ENCODE results near the gene SPG7. TPM values are rescaled to one million over a fixed set of nuclear protein-coding genes. Genes with fewer than 3 reads are reported as not detected.
A peak's percentile ranks its signal among the peaks of the same experiment; 100 is the strongest.

Gene SPG7
- total RNA-seq, 2 experiments from 2014 or later = 73.9 to 77.9 TPM

DNA sequence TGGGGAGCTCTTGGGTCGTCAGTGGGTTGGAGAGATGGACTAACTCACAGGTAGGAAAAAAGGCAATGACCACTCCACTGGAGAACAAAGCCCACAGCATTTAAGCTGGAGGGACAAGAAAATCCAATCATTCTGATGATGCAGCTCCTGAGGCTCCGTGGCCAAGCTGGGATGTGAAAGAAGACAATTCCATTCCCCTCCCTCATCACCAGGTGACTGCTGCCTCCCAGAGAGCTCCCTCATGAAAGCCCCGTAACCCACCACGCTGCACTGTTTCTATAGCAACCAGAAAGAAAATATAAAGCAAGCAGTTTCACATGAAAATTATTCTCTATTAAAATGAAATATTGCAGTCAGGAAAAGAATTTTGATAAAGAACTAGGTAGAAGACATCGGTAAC is 33.1 kb upstream of the SPG7 start:
- ChIA-PET POLR2A (interaction anchor here (1.2 to 1.7 kb wide), 3 partner anchors 9 to 24 kb away, joined by 3 to 14 read pairs (median 4); no protein-coding TSS in a partner anchor), CTCF (interaction anchor here (1.2 kb wide), 1 partner anchor 9 kb away, joined by 4 read pairs; no protein-coding TSS in a partner anchor)
- peaks cover 25% of the 10 kb centered on the region for H3K36me3 Mint-ChIP-seq (ENCODE audit: low read depth)
- H3K27ac Mint-ChIP-seq = no peak overlapping the region
- H3K9me3 Mint-ChIP-seq = no peaks in the 10 kb centered on the region
- no peaks in the 10 kb centered on the region for H3K27me3 Mint-ChIP-seq
- H3K4me1 Mint-ChIP-seq = peaks cover 84% of the 10 kb centered on the region
- no peak overlapping the region for H3K4me3 Mint-ChIP-seq
- no peak for DNase-seq

DNA sequence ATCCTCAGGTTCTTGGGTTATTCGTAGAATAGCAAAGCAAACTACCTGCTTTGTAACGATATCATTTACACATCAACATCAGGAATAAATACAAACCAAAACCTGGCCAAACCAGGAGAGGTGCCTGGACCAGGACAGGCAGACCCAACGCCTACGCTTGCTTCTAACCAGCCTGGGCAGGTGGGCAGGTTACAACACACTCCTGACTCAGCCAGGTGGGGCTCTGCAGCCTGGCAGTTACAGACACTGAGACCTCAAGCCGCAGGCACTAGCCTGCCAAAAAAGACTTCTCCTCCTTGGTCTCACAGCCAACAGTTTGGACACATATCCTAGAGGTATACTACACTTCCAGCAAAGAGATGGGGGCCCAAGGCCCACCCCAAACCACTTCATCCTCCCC is 31.8 kb upstream of the SPG7 start:
- no peak for DNase-seq
- Mint-ChIP-seq H3K27ac (peak overlapping the region; percentile 49), H3K9me3 (no peaks in the 10 kb centered on the region), H3K27me3 (no peaks in the 10 kb centered on the region), H3K36me3 (ENCODE audit: low read depth) (peaks cover 33% of the 10 kb centered on the region), H3K4me3 (no peak overlapping the region), H3K4me1 (peaks cover 87% of the 10 kb centered on the region)
- POLR2A ChIA-PET = no interaction called here
- CTCF ChIA-PET = interaction anchor here (1.0 kb wide), 1 partner anchor 13 kb away, joined by 6 read pairs; no protein-coding TSS in a partner anchor

DNA sequence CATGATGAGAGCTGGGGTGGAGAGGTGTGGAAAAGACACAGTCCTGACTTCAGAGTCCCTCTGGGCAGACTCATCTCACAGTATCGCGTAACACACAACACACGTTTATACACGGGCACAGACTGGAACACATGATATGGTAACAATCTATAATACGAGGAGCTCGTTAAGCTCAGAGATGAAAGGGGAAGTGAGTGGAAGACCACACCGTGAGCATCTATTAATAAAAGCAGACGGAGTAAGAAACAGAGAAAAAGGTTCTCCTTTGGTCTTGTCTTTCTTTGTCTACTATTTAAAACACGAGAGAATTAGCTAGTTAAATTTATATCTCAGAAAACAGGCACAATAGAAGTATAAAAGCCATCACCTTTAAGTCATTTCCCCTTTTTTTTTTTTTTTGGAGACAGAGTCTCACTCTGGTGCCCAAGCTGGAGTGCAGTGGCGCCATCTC is 31.4 kb upstream of the SPG7 start:
- Mint-ChIP-seq H3K9me3 (no peaks in the 10 kb centered on the region), H3K27me3 (no peaks in the 10 kb centered on the region), H3K4me3 (no peak overlapping the region), H3K4me1 (peaks cover 87% of the 10 kb centered on the region), H3K36me3 (ENCODE audit: low read depth) (peaks cover 36% of the 10 kb centered on the region), H3K27ac (peak overlapping the region; percentile 49)
- DNase-seq = no peak
- POLR2A ChIA-PET = interaction anchor here (1.2 kb wide), 1 partner anchor 12 kb away, joined by 4 read pairs; no protein-coding TSS in a partner anchor
- CTCF ChIA-PET = interaction anchor here (1.0 kb wide), 1 partner anchor 12 kb away, joined by 6 read pairs; no protein-coding TSS in a partner anchor

DNA sequence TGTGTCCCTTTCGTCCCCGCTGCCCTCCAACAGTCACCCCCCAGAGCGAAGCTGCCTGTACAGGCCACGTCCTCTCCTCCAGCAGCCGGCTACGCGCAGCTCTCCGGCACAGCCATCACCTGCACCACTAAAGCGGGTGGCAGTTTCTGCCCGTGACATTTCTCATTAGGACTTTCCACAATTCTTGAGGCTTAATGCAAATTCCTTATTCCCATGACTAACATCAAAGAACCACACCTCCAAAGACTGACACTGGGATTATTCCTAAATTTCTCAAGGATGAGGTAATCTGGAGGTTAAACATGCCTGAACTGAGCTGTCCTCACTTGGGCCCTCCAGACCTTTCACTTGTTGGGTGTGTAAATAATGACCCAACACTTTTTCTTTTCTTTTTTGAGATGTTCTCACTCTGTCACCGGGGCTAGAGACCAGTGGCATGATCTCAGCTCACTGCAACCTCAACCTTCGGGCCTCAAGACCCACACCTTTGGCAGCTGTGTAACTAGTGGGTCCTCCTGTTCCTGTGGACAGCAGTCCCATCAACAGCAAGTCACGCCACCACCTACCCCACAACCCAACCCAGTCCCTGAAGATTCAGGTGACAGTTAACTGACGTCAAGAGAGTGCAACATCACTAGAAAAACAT is 29.5 kb upstream of the SPG7 start:
- POLR2A ChIA-PET = interaction anchor here (0.7 kb wide), 1 partner anchor 221 kb away, joined by 3 read pairs; no protein-coding TSS in a partner anchor
- H3K36me3 Mint-ChIP-seq (ENCODE audit: low read depth) = peaks cover 49% of the 10 kb centered on the region
- H3K9me3 Mint-ChIP-seq = no peaks in the 10 kb centered on the region
- DNase-seq = no peak
- H3K27me3 Mint-ChIP-seq = no peaks in the 10 kb centered on the region
- peak overlapping the region; percentile 60 for H3K27ac Mint-ChIP-seq
- H3K4me1 Mint-ChIP-seq = peaks cover 86% of the 10 kb centered on the region
- CTCF ChIA-PET = interaction anchor here (0.7 to 1.1 kb wide), 2 partner anchors 10 to 23 kb away, joined by 3 read pairs; no protein-coding TSS in a partner anchor
- H3K4me3 Mint-ChIP-seq = peak overlapping the region; percentile 9

DNA sequence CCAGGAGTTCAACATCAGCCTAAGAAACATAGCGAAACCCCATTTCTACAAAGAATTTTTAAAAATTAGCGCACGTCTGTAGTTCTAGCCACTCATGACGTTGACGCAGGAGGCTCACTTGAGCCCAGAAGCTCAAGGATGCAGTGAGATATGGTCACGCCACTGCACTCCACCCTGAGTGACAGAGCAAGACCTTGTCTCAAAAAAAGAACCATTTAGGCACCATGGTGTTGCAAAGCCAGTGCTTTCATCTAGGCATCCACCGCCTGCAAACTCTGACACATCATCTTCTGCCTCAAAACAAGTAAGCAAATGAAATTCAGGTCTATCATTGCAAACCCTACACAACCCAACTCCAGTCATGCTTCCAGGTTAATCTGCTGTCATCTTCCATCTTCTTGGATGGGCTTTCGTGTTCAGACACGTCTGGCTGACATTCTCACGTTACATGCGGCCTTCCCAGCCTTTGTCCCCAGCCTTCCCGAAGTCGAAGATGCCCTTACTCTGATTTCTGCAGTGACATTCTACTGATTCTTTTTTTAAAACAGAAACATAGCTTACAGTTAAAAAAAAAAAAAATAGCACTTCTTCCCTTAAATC is 26.7 kb upstream of the SPG7 start:
- H3K27ac Mint-ChIP-seq = no peak overlapping the region
- no peaks in the 10 kb centered on the region for H3K27me3 Mint-ChIP-seq
- H3K9me3 Mint-ChIP-seq = no peaks in the 10 kb centered on the region
- DNase-seq = no peak
- H3K36me3 Mint-ChIP-seq (ENCODE audit: low read depth) = peaks cover 57% of the 10 kb centered on the region
- peaks cover 87% of the 10 kb centered on the region for H3K4me1 Mint-ChIP-seq
- ChIA-PET CTCF (no interaction called here), POLR2A (interaction anchor here (0.9 to 1.2 kb wide), 3 partner anchors 9 to 26 kb away, joined by 3 read pairs; partner anchors contain the start of genes ANKRD11 and SPG7)
- H3K4me3 Mint-ChIP-seq = no peak overlapping the region

DNA sequence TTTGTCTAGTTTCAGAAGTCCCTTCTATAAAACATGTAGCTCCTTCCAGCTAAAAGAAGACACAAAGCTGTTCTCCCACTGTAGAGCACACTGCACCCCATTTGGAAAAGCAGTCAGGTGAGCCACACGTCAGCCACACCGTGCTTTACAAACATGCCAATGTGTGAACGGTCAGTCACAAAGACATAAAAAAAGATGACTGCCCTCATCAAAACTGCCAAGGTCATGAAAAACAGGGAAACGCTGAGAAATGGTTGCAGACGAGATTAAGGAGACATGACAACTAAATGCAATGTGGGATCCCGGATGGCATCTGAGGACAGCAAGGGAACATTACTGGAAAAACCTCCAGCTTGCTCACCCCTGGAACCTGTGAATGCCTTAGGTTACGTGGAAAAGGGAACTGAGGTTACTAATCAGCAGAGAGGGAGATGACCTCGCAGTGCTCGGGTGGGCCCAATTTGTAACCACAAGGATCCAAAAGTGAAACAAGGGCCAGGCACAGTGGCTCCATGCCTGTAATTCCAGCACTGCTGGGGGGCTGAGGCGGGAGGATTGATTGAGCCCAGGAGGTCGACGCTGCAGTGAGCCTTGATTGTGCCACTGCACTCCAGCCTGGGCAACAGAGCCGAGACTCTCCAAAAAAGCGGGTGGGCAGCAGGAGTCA is 25.9 kb upstream of the SPG7 start:
- Mint-ChIP-seq H3K4me3 (no peak overlapping the region), H3K36me3 (ENCODE audit: low read depth) (peaks cover 59% of the 10 kb centered on the region), H3K9me3 (no peaks in the 10 kb centered on the region), H3K27ac (peak overlapping the region; percentile 75), H3K27me3 (no peaks in the 10 kb centered on the region), H3K4me1 (peaks cover 86% of the 10 kb centered on the region)
- POLR2A ChIA-PET = interaction anchor here (0.9 to 3.8 kb wide), 5 partner anchors 9 to 26 kb away, joined by 3 to 31 read pairs (median 3); partner anchors contain the start of genes ANKRD11 and SPG7
- no peak for DNase-seq
- CTCF ChIA-PET = interaction anchor here (2.2 kb wide), 1 partner anchor 11 kb away, joined by 10 read pairs; no protein-coding TSS in a partner anchor

DNA sequence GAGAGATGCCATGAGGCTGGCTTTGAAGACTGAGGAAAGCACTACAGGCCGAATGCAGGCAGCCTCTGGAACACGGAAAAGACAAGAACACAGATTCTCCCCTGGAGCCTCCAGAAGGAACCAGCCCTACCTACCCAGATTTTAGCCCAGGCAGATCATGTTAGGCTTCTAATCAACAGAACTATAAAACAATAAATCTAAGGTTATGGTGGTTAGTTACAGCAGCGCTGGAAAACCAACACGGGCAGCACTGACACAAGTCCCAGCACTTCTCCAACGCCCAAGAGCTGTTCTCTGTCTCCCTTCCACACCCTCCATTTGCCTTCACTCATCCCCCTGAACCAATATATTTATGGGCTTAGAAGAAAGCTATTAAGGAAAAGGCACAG is 25.4 kb upstream of the SPG7 start:
- Mint-ChIP-seq H3K27me3 (no peaks in the 10 kb centered on the region), H3K4me3 (peak overlapping the region; percentile 33), H3K9me3 (no peaks in the 10 kb centered on the region), H3K27ac (peak overlapping the region; percentile 75), H3K36me3 (ENCODE audit: low read depth) (peaks cover 60% of the 10 kb centered on the region), H3K4me1 (peaks cover 86% of the 10 kb centered on the region)
- ChIA-PET POLR2A (interaction anchor here (3.0 to 3.8 kb wide), 3 partner anchors 11 to 25 kb away, joined by 17 to 31 read pairs (median 20); partner anchors contain the start of gene SPG7), CTCF (interaction anchor here (2.2 kb wide), 1 partner anchor 11 kb away, joined by 10 read pairs; no protein-coding TSS in a partner anchor)
- DNase-seq = no peak

DNA sequence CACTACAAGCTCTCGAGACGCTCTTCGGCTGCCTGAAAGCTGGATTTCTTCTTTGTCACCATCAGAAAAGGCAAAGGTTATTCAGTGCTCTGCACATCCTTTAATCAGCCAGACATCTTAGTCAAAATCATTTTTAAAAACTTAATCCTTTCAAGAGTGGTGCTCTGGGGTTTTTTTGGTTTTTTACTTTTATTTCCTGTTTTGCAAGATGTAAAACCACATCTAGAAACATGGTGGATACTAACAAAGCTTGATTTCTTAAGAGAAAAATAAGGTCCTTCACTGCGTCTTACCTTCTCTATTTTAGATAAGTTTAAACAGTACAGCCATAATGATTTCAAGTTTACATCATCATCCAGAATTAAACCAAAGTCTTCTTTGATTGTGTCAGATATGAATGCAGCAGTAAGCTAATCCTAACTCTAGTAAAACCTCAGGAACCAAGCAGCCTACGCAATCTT is 24.1 kb upstream of the SPG7 start:
- H3K27me3 Mint-ChIP-seq = no peaks in the 10 kb centered on the region
- peaks cover 86% of the 10 kb centered on the region for H3K4me1 Mint-ChIP-seq
- H3K27ac Mint-ChIP-seq = peak overlapping the region; percentile 75
- H3K4me3 Mint-ChIP-seq = peak overlapping the region; percentile 60
- no peak for DNase-seq
- H3K36me3 Mint-ChIP-seq (ENCODE audit: low read depth) = peaks cover 67% of the 10 kb centered on the region
- POLR2A ChIA-PET = interaction anchor here (1.3 to 3.8 kb wide), 12 partner anchors 10 to 168 kb away, joined by 3 to 31 read pairs (median 6); partner anchors contain the start of gene SPG7
- CTCF ChIA-PET = interaction anchor here (0.8 to 2.2 kb wide), 5 partner anchors 10 to 168 kb away, joined by 3 to 10 read pairs (median 3); partner anchors contain the start of gene SPG7
- no peaks in the 10 kb centered on the region for H3K9me3 Mint-ChIP-seq

DNA sequence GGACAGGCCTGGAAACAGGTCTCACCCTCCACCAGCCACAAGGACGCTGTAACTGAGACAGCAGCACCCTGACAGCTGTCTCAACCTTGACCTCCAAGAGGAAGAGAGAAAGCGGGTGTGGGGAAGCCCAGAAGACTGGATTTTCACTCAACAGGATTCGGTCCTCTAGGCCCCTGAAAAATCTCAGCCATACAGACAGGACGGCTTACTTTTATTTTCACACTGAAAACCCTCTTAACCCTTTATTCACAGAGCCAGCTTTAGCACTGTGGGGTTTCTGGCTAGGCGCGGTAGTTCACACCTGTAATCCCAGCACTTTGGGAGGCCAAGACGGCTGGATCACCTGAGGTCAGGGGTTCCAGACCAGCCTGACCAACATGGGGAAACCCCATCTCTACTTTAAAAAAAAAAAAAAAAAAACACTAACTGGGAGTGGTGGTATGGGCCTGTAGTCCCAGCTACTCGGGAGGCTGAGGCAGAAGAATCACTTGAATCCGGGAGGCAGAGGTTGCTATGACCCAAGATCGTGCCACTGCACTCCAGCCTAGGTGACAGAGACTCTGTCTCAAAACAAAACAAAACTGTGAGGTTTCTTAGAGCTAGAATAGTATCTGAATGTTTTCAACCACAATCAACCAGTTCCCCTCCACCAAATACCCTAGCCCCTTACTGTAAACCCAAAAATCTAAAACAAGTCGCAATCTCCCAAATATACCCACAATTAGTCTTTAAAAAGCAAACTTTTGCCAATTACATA is 23.1 kb upstream of the SPG7 start:
- peaks cover 68% of the 10 kb centered on the region for H3K36me3 Mint-ChIP-seq (ENCODE audit: low read depth)
- ChIA-PET CTCF (interaction anchor here (0.6 to 2.2 kb wide), 5 partner anchors 11 to 74 kb away, joined by 3 to 10 read pairs (median 4); no protein-coding TSS in a partner anchor), POLR2A (interaction anchor here (0.7 to 3.8 kb wide), 12 partner anchors 11 to 170 kb away, joined by 3 to 31 read pairs (median 6); partner anchors contain the start of gene SPG7)
- DNase-seq = peak; percentile 36
- H3K27me3 Mint-ChIP-seq = no peaks in the 10 kb centered on the region
- H3K27ac Mint-ChIP-seq = peak overlapping the region; percentile 75
- peaks cover 81% of the 10 kb centered on the region for H3K4me1 Mint-ChIP-seq
- no peaks in the 10 kb centered on the region for H3K9me3 Mint-ChIP-seq
- peak overlapping the region; percentile 60 for H3K4me3 Mint-ChIP-seq

DNA sequence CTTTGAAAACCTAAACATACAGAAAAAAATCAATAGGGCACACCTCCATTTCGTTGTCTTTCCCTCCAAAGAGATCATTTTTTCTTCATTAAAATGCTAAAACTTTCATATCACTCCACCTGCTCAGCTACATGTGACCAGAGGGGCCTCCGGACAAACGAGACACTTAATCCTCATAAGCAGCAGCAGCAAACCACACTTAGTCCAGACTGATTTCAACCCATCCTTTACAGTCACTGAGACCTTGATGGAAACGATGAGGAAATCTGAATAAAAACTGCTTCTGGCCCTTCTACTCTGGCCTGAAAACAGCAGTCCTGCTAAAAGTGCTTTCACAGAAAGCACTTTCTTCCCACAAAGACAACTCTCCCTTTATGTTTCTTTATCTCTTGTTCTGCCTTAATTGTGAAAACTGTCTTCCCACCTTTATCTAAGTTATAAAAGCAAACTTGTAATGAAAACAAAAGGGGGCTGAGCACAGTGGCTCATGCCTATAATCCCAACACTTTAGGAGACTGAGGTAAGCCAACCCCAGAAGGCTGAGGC is 22.4 kb upstream of the SPG7 start:
- peaks cover 64% of the 10 kb centered on the region for H3K36me3 Mint-ChIP-seq (ENCODE audit: low read depth)
- POLR2A ChIA-PET = interaction anchor here (1.3 to 3.8 kb wide), 5 partner anchors 14 to 170 kb away, joined by 3 to 31 read pairs (median 19); partner anchors contain the start of gene SPG7
- DNase-seq = no peak

DNA sequence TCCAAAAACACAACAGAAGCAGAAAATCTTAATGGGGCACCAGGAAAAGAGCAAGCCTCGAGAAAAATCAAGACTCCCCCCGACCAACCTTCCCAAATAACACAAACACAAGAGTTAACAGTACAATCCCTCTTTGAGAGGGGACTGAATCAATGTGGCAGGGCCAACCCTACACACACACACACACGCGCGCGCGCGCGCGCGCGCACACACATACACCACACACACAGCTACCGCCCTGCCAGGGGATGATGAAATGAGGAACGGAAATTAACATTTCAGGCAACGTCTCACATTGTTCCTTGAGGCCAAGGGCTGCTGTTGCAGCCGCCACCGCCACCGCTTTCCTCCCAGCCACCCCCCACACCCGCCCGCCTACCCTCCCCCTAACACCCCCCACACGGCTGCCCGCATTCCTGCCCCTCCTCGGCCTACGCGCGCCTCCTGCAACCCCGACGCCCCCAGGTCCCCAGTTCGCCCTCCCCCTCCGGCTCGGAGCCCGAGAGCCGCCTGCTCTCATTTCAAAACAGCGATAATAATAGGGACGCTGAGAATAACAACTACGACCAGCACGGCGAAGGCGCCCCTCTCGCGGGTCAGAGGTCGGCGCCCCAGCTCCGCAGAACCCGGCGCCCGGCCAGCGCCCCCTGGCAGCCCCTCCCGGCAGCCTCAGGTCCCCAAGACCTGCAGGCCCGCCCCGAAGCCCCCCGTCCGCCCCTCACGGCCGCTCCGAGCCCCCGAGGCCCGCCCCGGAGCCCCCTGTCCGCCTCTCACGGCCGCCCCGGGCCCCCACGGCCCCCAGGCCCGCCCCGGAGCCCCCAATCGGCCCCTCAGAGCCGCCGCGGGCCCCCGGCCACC is 18.9 kb upstream of the SPG7 start:
- H3K27ac Mint-ChIP-seq = peak overlapping the region; percentile 94
- H3K9me3 Mint-ChIP-seq = no peaks in the 10 kb centered on the region
- ChIA-PET POLR2A (interaction anchor here (0.6 to 8.9 kb wide), 18 partner anchors 12 to 636 kb away, joined by 3 to 158 read pairs (median 4); partner anchors contain the start of genes SPG7 and TCF25), CTCF (interaction anchor here (0.7 to 1.5 kb wide), 8 partner anchors 10 to 127 kb away, joined by 3 to 6 read pairs (median 3); no protein-coding TSS in a partner anchor)
- peaks cover 65% of the 10 kb centered on the region for H3K4me1 Mint-ChIP-seq
- peaks cover 34% of the 10 kb centered on the region for H3K36me3 Mint-ChIP-seq (ENCODE audit: low read depth)
- no peaks in the 10 kb centered on the region for H3K27me3 Mint-ChIP-seq
- peak overlapping the region; percentile 92 for H3K4me3 Mint-ChIP-seq
- peak; percentile 89 for DNase-seq

More for the DNA sequence above, 22.4 kb upstream of the SPG7 start:
- Mint-ChIP-seq H3K9me3 (no peaks in the 10 kb centered on the region), H3K27ac (peak overlapping the region; percentile 75), H3K4me3 (peak overlapping the region; percentile 44), H3K27me3 (no peaks in the 10 kb centered on the region), H3K4me1 (peaks cover 77% of the 10 kb centered on the region)
- CTCF ChIA-PET = interaction anchor here (1.2 to 1.3 kb wide), 2 partner anchors 30 to 75 kb away, joined by 3 to 4 read pairs; no protein-coding TSS in a partner anchor
